ENCODE results near the gene FAM110A.

The FAM110A gene

DNA sequence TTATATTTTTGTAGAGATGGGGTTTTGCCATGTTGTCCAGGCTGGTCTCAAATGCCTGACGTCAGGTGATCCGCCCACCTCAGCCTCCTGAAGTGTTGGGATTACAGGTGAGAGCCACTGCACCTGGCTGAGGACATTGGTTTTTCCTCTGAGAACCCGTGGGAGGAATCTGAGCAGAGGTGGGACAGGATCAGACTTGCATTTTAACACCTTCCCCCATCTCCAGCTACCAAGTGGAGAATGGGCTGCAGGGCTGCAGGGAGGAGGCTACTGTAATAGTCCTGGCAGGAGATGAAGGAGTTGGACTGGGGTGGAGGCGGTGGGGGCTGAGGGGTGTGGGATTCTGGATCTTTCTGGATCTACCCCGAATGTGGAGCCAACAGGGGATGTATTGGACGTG is 24.5 kb downstream of the FAM110A start:
- H3K4me1 Mint-ChIP-seq = no peaks in the 10 kb centered on the region
- H3K4me3 Mint-ChIP-seq = no peak overlapping the region
- no peak overlapping the region for H3K27ac Mint-ChIP-seq
- H3K27me3 Mint-ChIP-seq (ENCODE audit: low read depth, poor library complexity) = peaks cover 13% of the 10 kb centered on the region
- TF ChIP-seq, protein P1, sequence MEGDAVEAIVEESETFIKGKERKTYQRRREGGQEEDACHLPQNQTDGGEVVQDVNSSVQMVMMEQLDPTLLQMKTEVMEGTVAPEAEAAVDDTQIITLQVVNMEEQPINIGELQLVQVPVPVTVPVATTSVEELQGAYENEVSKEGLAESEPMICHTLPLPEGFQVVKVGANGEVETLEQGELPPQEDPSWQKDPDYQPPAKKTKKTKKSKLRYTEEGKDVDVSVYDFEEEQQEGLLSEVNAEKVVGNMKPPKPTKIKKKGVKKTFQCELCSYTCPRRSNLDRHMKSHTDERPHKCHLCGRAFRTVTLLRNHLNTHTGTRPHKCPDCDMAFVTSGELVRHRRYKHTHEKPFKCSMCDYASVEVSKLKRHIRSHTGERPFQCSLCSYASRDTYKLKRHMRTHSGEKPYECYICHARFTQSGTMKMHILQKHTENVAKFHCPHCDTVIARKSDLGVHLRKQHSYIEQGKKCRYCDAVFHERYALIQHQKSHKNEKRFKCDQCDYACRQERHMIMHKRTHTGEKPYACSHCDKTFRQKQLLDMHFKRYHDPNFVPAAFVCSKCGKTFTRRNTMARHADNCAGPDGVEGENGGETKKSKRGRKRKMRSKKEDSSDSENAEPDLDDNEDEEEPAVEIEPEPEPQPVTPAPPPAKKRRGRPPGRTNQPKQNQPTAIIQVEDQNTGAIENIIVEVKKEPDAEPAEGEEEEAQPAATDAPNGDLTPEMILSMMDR (IDR thresholded peaks at IDR 0.05) = no peak
- no peaks in the 10 kb centered on the region for H3K36me3 Mint-ChIP-seq (ENCODE audit: low read depth)
- DNase-seq = no peak
- no peaks in the 10 kb centered on the region for H3K9me3 Mint-ChIP-seq

DNA sequence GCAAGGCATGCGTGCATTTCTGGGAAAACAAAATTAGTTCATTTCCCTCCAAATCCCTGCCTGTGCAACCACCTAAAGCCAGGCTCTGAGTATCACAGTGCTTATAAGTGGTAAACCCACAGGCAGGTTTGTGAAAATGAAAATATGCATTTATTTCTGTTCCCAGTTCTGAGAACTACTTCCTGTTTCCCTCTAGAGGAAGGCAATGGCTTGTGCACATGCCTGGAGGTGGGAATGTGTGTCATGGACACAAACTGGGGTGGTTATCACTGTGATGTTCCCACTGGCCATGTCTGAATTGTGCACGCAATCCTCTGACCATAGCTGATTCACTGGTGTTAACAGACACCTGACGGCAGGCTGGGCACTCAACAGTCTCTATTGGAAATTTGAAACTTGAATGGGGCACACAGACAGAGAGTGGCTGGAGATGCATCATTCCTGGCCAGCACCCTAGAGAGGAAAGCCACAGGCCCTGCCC is 26.3 kb downstream of the FAM110A start:
- Mint-ChIP-seq H3K4me3 (no peak overlapping the region), H3K27me3 (ENCODE audit: low read depth, poor library complexity) (peaks cover 22% of the 10 kb centered on the region), H3K4me1 (no peaks in the 10 kb centered on the region), H3K36me3 (ENCODE audit: low read depth) (no peaks in the 10 kb centered on the region), H3K27ac (no peak overlapping the region), H3K9me3 (no peaks in the 10 kb centered on the region)
- TF ChIP-seq, protein P1 (IDR thresholded peaks at IDR 0.05) = no peak
- DNase-seq = no peak

GRCh38 chr20:860891-861290 is 27.4 kb downstream of the FAM110A start:
- Mint-ChIP-seq H3K4me3 (no peak overlapping the region), H3K27ac (no peak overlapping the region), H3K36me3 (ENCODE audit: low read depth) (no peaks in the 10 kb centered on the region), H3K27me3 (ENCODE audit: low read depth, poor library complexity) (peaks cover 30% of the 10 kb centered on the region), H3K4me1 (no peaks in the 10 kb centered on the region), H3K9me3 (no peaks in the 10 kb centered on the region)
- DNase-seq = no peak
- TF ChIP-seq, protein P1 (IDR thresholded peaks at IDR 0.05) = no peak

DNA sequence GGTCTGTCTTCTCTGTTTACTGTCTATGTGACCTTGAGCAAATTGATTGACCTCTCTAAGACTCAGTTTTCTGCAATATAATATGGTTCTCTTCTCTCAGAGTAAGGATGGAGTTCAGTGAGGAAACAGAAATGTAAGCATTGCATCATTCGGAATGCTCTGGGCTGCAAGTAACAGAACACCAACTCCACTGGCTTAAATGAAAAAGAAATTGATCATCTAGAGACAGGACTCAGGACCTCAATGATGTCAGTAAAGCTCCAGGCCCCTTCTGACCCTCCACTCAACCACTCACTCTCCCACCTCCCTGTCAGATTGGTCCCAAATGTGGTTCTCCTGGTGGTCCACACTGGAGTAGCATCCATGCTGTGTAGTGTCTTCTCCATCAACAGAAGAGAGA is 31.9 kb downstream of the FAM110A start:
- H3K27ac Mint-ChIP-seq = no peak overlapping the region
- no peaks in the 10 kb centered on the region for H3K9me3 Mint-ChIP-seq
- no peak overlapping the region for H3K4me3 Mint-ChIP-seq
- peaks cover 50% of the 10 kb centered on the region for H3K27me3 Mint-ChIP-seq (ENCODE audit: low read depth, poor library complexity)
- H3K36me3 Mint-ChIP-seq (ENCODE audit: low read depth) = no peaks in the 10 kb centered on the region
- no peaks in the 10 kb centered on the region for H3K4me1 Mint-ChIP-seq
- DNase-seq = no peak
- TF ChIP-seq, protein P1 (IDR thresholded peaks at IDR 0.05) = no peak

- TF ChIP-seq, protein P1 (IDR thresholded peaks at IDR 0.05) = no peak
- H3K4me1 Mint-ChIP-seq = no peaks in the 10 kb centered on the region
- no peak overlapping the region for H3K27ac Mint-ChIP-seq
- no peaks in the 10 kb centered on the region for H3K36me3 Mint-ChIP-seq (ENCODE audit: low read depth)
- no peaks in the 10 kb centered on the region for H3K9me3 Mint-ChIP-seq
- no peak overlapping the region for H3K4me3 Mint-ChIP-seq
- no peak for DNase-seq
- H3K27me3 Mint-ChIP-seq (ENCODE audit: low read depth, poor library complexity) = peaks cover 58% of the 10 kb centered on the region
These were observed 34.8 kb downstream of the FAM110A start for GRCh38 chr20:868279-868678.

GRCh38 chr20:869606-870005 is 36.1 kb downstream of the FAM110A start:
- Mint-ChIP-seq H3K4me3 (no peak overlapping the region), H3K36me3 (ENCODE audit: low read depth) (no peaks in the 10 kb centered on the region), H3K27ac (no peak overlapping the region), H3K4me1 (no peaks in the 10 kb centered on the region), H3K27me3 (ENCODE audit: low read depth, poor library complexity) (peaks cover 51% of the 10 kb centered on the region), H3K9me3 (no peaks in the 10 kb centered on the region)
- DNase-seq = no peak
- TF ChIP-seq, protein P1 (IDR thresholded peaks at IDR 0.05) = no peak
